ENCODE results near the gene SMIM41.

The SMIM41 gene

DNA sequence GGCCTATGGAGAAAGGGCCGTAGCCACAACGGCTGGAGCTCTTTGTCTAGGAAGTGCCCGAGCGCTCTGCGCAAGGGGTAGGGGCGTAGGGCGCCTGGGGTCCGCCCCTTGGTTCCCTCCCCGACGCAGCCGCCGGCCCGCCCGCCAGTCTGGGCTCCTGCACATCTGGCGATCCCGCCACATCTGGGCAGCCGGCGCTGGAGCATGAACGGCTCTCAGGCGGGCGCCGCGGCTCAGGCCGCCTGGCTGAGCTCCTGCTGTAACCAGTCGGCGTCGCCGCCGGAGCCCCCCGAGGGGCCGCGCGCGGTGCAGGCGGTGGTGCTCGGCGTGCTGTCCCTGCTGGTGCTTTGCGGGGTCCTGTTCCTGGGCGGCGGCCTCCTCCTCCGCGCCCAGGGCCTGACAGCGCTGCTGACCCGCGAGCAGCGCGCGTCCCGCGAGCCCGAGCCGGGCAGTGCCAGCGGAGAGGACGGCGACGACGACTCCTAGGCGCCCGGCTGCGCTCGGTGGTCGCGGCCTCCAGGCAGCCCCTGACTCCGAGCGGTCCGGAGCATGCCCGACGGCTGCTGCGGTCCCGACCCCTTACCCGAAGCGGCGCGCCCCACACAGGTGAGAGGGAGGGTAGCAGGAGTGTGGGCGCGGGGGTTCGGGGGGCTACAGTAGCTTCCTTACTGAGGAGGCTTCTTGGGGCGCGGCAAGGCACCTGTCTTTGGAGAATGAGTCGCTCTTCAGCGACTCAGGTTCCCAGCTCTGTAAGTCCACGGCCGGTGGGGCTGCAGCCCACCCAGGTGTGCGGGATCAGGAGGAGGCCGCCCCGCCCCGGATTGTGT lies at the start of gene SMIM41:
Gene SMIM41, plus strand, starts transcription at position 129 of the 827 bp plus-strand sequence. Its CDS starts 76 bp downstream, at position 205.
- Histone ChIP-seq H4K20me1 (ENCODE audit: insufficient read depth, low read length, poor library complexity, severe bottlenecking) (peaks cover 14% of the 10 kb centered on the region), H3K36me3 (ENCODE audit: insufficient read depth, low read length) (peaks cover 26% of the 10 kb centered on the region; the same call in 1 of the 2 replicates), H3K4me2 (ENCODE audit: low read depth, low read length, poor library complexity, severe bottlenecking) (no peak within 1 kb of the TSS), H3K9me3 (ENCODE audit: insufficient read depth, low read depth, low read length) (no peaks in the 10 kb centered on the region), H3K4me1 (ENCODE audit: insufficient read depth, low read length, poor library complexity, severe bottlenecking) (peaks cover 24% of the 10 kb centered on the region), H2AFZ (ENCODE audit: low read length) (no peak within 1 kb of the TSS), H3K9me2 (replicated peaks; ENCODE audit: low read depth, low read length) (no peaks in the 10 kb centered on the region), H3K27me3 (ENCODE audit: insufficient read depth, low read length, poor library complexity, severe bottlenecking) (no peaks in the 10 kb centered on the region), H3K9ac (ENCODE audit: low read depth, low read length, poor library complexity, severe bottlenecking) (no peak within 1 kb of the TSS), H3K4me3 (ENCODE audit: low read length, poor library complexity, severe bottlenecking) (no peak within 1 kb of the TSS), H3K79me2 (ENCODE audit: insufficient read depth, low read length) (peaks cover 22% of the 10 kb centered on the region), H3F3A (ENCODE audit: low read depth) (no peaks in the 10 kb centered on the region)
- no peak for TF ChIP-seq EZH2phosphoT487 (IDR thresholded peaks at IDR 0.05; ENCODE audit: borderline replicate concordance)

DNA sequence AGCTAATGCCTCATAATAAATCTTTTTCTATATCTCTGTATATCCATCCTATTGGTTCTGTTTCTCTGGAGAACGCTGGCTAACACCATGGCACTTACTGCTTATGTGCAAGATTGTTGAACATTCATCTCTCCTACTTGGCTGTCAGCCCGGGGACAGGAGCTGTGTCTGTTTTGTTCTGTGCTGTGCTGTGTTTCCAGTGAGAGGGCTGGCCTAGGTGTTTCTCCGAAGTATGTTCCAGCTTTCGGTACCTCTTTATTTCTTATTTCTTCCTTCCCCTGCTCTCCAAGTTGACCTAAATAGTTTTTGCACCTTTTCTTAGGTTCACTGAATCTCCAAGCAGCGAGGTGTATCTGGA lies 47.1 kb upstream of the SMIM41 start:
- H3K9me2 ChIP-seq (replicated peaks; ENCODE audit: low read depth, low read length), result no peaks in the 10 kb centered on the region
- peaks cover 10% of the 10 kb centered on the region for H3K27me3 ChIP-seq (ENCODE audit: insufficient read depth, low read length, poor library complexity, severe bottlenecking)
- H3K36me3 ChIP-seq (ENCODE audit: insufficient read depth, low read length), result no peaks in the 10 kb centered on the region
- H3F3A ChIP-seq (ENCODE audit: low read depth), result peaks cover 13% of the 10 kb centered on the region; the same call in 1 of the 2 replicates
- H3K79me2 ChIP-seq (ENCODE audit: insufficient read depth, low read length), result no peaks in the 10 kb centered on the region
- no peaks in the 10 kb centered on the region for H3K9me3 ChIP-seq (ENCODE audit: insufficient read depth, low read depth, low read length)
- H3K4me3 ChIP-seq (ENCODE audit: low read length, poor library complexity, severe bottlenecking), result peak overlapping the region; percentile 73
- H3K4me1 ChIP-seq (ENCODE audit: insufficient read depth, low read length, poor library complexity, severe bottlenecking), result peaks cover 17% of the 10 kb centered on the region
- TF ChIP-seq, protein P1, sequence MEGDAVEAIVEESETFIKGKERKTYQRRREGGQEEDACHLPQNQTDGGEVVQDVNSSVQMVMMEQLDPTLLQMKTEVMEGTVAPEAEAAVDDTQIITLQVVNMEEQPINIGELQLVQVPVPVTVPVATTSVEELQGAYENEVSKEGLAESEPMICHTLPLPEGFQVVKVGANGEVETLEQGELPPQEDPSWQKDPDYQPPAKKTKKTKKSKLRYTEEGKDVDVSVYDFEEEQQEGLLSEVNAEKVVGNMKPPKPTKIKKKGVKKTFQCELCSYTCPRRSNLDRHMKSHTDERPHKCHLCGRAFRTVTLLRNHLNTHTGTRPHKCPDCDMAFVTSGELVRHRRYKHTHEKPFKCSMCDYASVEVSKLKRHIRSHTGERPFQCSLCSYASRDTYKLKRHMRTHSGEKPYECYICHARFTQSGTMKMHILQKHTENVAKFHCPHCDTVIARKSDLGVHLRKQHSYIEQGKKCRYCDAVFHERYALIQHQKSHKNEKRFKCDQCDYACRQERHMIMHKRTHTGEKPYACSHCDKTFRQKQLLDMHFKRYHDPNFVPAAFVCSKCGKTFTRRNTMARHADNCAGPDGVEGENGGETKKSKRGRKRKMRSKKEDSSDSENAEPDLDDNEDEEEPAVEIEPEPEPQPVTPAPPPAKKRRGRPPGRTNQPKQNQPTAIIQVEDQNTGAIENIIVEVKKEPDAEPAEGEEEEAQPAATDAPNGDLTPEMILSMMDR (conservative IDR thresholded peaks at IDR 0.05; ENCODE audit: low read length), result no peak
- TF ChIP-seq EZH2phosphoT487 (IDR thresholded peaks at IDR 0.05; ENCODE audit: borderline replicate concordance), result no peak
- H3K9ac ChIP-seq (ENCODE audit: low read depth, low read length, poor library complexity, severe bottlenecking), result no peak overlapping the region
- H2AFZ ChIP-seq (ENCODE audit: low read length), result peak overlapping the region; percentile 28; the same call in 1 of the 2 replicates
- no peaks in the 10 kb centered on the region for H4K20me1 ChIP-seq (ENCODE audit: insufficient read depth, low read length, poor library complexity, severe bottlenecking)
- H3K4me2 ChIP-seq (ENCODE audit: low read depth, low read length, poor library complexity, severe bottlenecking), result peak overlapping the region; percentile 77

DNA sequence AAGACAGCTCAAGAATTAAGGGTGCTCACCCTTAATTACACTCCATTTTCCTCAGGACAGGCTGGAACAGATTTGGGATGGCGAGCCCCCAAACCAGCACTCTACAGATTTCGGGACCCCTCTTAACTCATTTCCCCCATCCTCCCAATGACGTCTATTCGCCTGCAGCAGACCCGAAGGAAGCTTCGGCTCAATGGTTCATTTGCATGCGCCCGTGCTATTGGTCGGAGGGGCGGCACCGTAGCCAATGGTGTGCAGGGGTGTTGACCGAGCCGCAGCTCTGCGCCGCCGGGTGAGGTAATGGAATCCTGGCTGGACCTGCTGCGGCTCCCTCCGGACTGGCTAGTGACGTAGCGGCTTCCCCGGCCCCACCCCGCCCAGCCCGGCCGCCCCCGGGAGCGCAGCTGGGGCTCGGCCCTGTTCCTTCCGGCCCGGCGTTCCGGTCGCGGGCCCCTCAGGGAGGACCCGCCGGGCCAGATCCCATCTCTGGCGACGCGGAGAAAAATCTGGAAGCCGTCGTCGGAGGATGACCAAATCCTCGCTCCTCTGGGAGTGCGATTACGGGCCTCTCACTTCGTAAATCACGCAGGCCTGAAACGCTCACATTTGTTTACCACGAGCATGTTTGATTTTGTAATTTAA lies 46.6 kb upstream of the SMIM41 start:
- Histone ChIP-seq H3K4me2 (ENCODE audit: low read depth, low read length, poor library complexity, severe bottlenecking) (peak overlapping the region; percentile 77), H4K20me1 (ENCODE audit: insufficient read depth, low read length, poor library complexity, severe bottlenecking) (no peaks in the 10 kb centered on the region), H3K36me3 (ENCODE audit: insufficient read depth, low read length) (no peaks in the 10 kb centered on the region), H3F3A (ENCODE audit: low read depth) (peaks cover 13% of the 10 kb centered on the region; the same call in 1 of the 2 replicates), H3K9ac (ENCODE audit: low read depth, low read length, poor library complexity, severe bottlenecking) (peak overlapping the region; percentile 46), H3K27me3 (ENCODE audit: insufficient read depth, low read length, poor library complexity, severe bottlenecking) (peaks cover 10% of the 10 kb centered on the region), H3K4me1 (ENCODE audit: insufficient read depth, low read length, poor library complexity, severe bottlenecking) (peaks cover 17% of the 10 kb centered on the region), H2AFZ (ENCODE audit: low read length) (peak overlapping the region; percentile 77), H3K79me2 (ENCODE audit: insufficient read depth, low read length) (no peaks in the 10 kb centered on the region), H3K9me2 (replicated peaks; ENCODE audit: low read depth, low read length) (no peaks in the 10 kb centered on the region), H3K4me3 (ENCODE audit: low read length, poor library complexity, severe bottlenecking) (peak overlapping the region; percentile 73), H3K9me3 (ENCODE audit: insufficient read depth, low read depth, low read length) (no peaks in the 10 kb centered on the region)
- no peak for TF ChIP-seq EZH2phosphoT487 (IDR thresholded peaks at IDR 0.05; ENCODE audit: borderline replicate concordance)
- TF ChIP-seq, protein P1 (conservative IDR thresholded peaks at IDR 0.05; ENCODE audit: low read length), result no peak
